IMR-90 (cell line): ENCODE results near the gene FRMD3. TPM values are rescaled to one million over a fixed set of nuclear protein-coding genes. Genes with fewer than 3 reads are reported as not detected.

ENCODE experiments used
- ATAC-seq: fragments of 200-7000 bp; cut with Tn5 transposase; 2 replicates; pipeline ENCODE4 v1.9.1; 2020; ENCODE audit warnings: low read depth, mild to moderate bottlenecking, moderate library complexity
- BruUV-seq: library from RNA; stranded (reverse); fragments of 400-500 nt; replicated peaks from 2 replicates; lab custom pipeline; 2021; lab: Mats Ljungman, UMichigan
- CTCF ChIA-PET: fragments of 300-600 bp; formaldehyde crosslinking; extraction: SDS; loops from one replicate; lab custom pipeline; 2021; ENCODE audit warnings: antibody characterized with exemption; lab: Yijun Ruan, JAX
- POLR2A ChIA-PET: fragments of 300-600 bp; sonication (Branson Sonifier 250); formaldehyde crosslinking; loops from one replicate; lab custom pipeline; 2022; ENCODE audit warnings: antibody characterized with exemption; ENCODE audit not compliant: unreplicated experiment; lab: Charles Lee
- DNase-seq: peaks from one replicate; pipeline ENCODE4 v3.0.0; 2013
- H2AFZ ChIP-seq: replicated peaks from 2 replicates; pipeline ENCODE3; 2013; ENCODE audit warnings: low read length, mild to moderate bottlenecking; ENCODE audit not compliant: poor library complexity
- H2AK5ac ChIP-seq: 2 replicates; pipeline ENCODE4 v1.6.1; 2013; ENCODE audit warnings: low read depth, low read length, inconsistent platforms
- H2AK9ac ChIP-seq: replicated peaks from 2 replicates; pipeline ENCODE3; 2013; ENCODE audit warnings: mild to moderate bottlenecking, low read depth, low read length, moderate library complexity; ENCODE audit not compliant: poor library complexity
- H2BK120ac ChIP-seq: 2 replicates; pipeline ENCODE4 v1.6.1; 2013; ENCODE audit warnings: low read depth, low read length, inconsistent platforms
- H2BK15ac ChIP-seq: 3 replicates; pipeline ENCODE4 v1.6.1; 2013; ENCODE audit warnings: low read depth, low read length, inconsistent platforms
- H2BK20ac ChIP-seq: 2 replicates; pipeline ENCODE4 v1.6.1; 2013; ENCODE audit warnings: low read depth, mild to moderate bottlenecking, inconsistent platforms, low read length, moderate library complexity
- H2BK5ac ChIP-seq: 2 replicates; pipeline ENCODE4 v1.6.1; 2013; ENCODE audit warnings: mild to moderate bottlenecking, low read depth, low read length, inconsistent platforms; ENCODE audit not compliant: poor library complexity, severe bottlenecking
- H3K14ac ChIP-seq: replicated peaks from 2 replicates; pipeline ENCODE4 v1.6.1; 2013; ENCODE audit warnings: low read depth, low read length, inconsistent platforms
- H3K18ac ChIP-seq: 2 replicates; pipeline ENCODE4 v1.6.1; 2013; ENCODE audit warnings: low read depth, low read length, control low read depth
- H3K23ac ChIP-seq: 2 replicates; pipeline ENCODE4 v1.6.1; 2013; ENCODE audit warnings: low read depth, low read length, inconsistent platforms
- H3K27ac ChIP-seq: 2 replicates; pipeline ENCODE4 v1.5.1; 2013; ENCODE audit warnings: mild to moderate bottlenecking, control low read depth, low read length; ENCODE audit not compliant: insufficient read depth
- H3K27me3 ChIP-seq: 2 replicates; pipeline ENCODE4 v1.6.1; 2013; ENCODE audit warnings: low read length; ENCODE audit not compliant: control insufficient read depth, insufficient read depth
- H3K36me3 ChIP-seq: 2 replicates; pipeline ENCODE4 v1.6.1; 2013; ENCODE audit warnings: low read length, mixed read lengths; ENCODE audit not compliant: control insufficient read depth, insufficient read depth
- H3K4ac ChIP-seq: 2 replicates; pipeline ENCODE4 v1.6.1; 2013; ENCODE audit warnings: low read depth, low read length, inconsistent platforms
- H3K4me1 ChIP-seq: 2 replicates; pipeline ENCODE4 v1.6.1; 2013; ENCODE audit warnings: low read length, mixed read lengths; ENCODE audit not compliant: control insufficient read depth, insufficient read depth
- H3K4me2 ChIP-seq: 2 replicates; pipeline ENCODE4 v1.6.1; 2013; ENCODE audit warnings: low read depth, mild to moderate bottlenecking, control low read depth, low read length, moderate library complexity
- H3K4me3 ChIP-seq: 2 replicates; pipeline ENCODE4 v1.5.1; 2013; ENCODE audit warnings: low read depth, mild to moderate bottlenecking, control low read depth, low read length, moderate library complexity; ENCODE audit not compliant: insufficient read depth
- H3K56ac ChIP-seq: 2 replicates; pipeline ENCODE4 v1.6.1; 2013; ENCODE audit warnings: low read length, inconsistent platforms; ENCODE audit not compliant: insufficient read depth; ENCODE audit errors: extremely low read depth
- H3K79me1 ChIP-seq, 2 experiments: 2 replicates each; pipeline ENCODE4 v1.6.1; 2013; ENCODE audit warnings: low read length in 2 of 2, inconsistent platforms in 1 of 2, low read depth in 1 of 2
- H3K9ac ChIP-seq: 2 replicates; pipeline ENCODE4 v1.6.1; 2013; ENCODE audit warnings: low read depth, low read length, control low read depth
- H3K9me1 ChIP-seq: 2 replicates; pipeline ENCODE4 v1.6.1; 2013; ENCODE audit warnings: low read length, inconsistent platforms; ENCODE audit not compliant: insufficient read depth
- H3K9me3 ChIP-seq: 2 replicates; pipeline ENCODE4 v1.6.1; 2013; ENCODE audit warnings: low read length; ENCODE audit not compliant: control insufficient read depth, insufficient read depth
- H4K20me1 ChIP-seq: 2 replicates; pipeline ENCODE4 v1.6.1; 2013; ENCODE audit warnings: low read length, inconsistent platforms; ENCODE audit not compliant: insufficient read depth
- H4K5ac ChIP-seq: 2 replicates; pipeline ENCODE4 v1.6.1; 2013; ENCODE audit warnings: mild to moderate bottlenecking, low read depth, low read length, control low read depth
- H4K8ac ChIP-seq, 2 experiments: 2 replicates each; pipeline ENCODE4 v1.6.1; 2013; ENCODE audit warnings: low read depth in 2 of 2, low read length in 2 of 2, control low read depth in 1 of 2, inconsistent platforms in 1 of 2
- H4K91ac ChIP-seq: 2 replicates; pipeline ENCODE4 v1.6.1; 2013; ENCODE audit warnings: low read depth, low read length, inconsistent platforms; ENCODE audit not compliant: insufficient read depth
- BHLHE40 ChIP-seq: fragments of 150-350 bp; IDR thresholded peaks from 2 replicates; pipeline ENCODE4 v1.6.1; 2016; ENCODE audit warnings: mild to moderate bottlenecking, low read depth, low read length
- CEBPB ChIP-seq: IDR thresholded peaks from 2 replicates; pipeline ENCODE4 v1.6.1; 2012; ENCODE audit warnings: low read depth, low read length, improper control_type of control experiment
- CHD1 ChIP-seq: IDR thresholded peaks from 2 replicates; pipeline ENCODE4 v1.6.1; 2012; ENCODE audit warnings: low read depth, low read length, improper control_type of control experiment
- FOS ChIP-seq: fragments of 150-350 bp; IDR thresholded peaks from 2 replicates; pipeline ENCODE4 v1.6.1; 2016; ENCODE audit warnings: low read depth, low read length
- MAFK ChIP-seq: IDR thresholded peaks from 2 replicates; pipeline ENCODE4 v1.6.1; 2012; ENCODE audit warnings: low read depth, low read length, improper control_type of control experiment
- MAZ ChIP-seq: IDR thresholded peaks from 2 replicates; pipeline ENCODE4 v1.6.1; 2012; ENCODE audit warnings: low read depth, mild to moderate bottlenecking, low read length, improper control_type of control experiment, moderate library complexity, borderline replicate concordance
- MXI1 ChIP-seq: IDR thresholded peaks from 2 replicates; pipeline ENCODE4 v1.6.1; 2012; ENCODE audit warnings: low read depth, mild to moderate bottlenecking, low read length, moderate library complexity, borderline replicate concordance
- NFE2L2 ChIP-seq: fragments of 150-350 bp; IDR thresholded peaks from 2 replicates; pipeline ENCODE4 v1.6.1; 2016; ENCODE audit warnings: low read depth, mild to moderate bottlenecking, low read length
- POLR2A ChIP-seq: IDR thresholded peaks from 2 replicates; pipeline ENCODE4 v1.6.1; 2012; ENCODE audit warnings: mild to moderate bottlenecking, low read depth, low read length
- RAD21 ChIP-seq: IDR thresholded peaks from 2 replicates; pipeline ENCODE4 v1.6.1; 2012; ENCODE audit warnings: low read length, improper control_type of control experiment
- RCOR1 ChIP-seq: IDR thresholded peaks from 2 replicates; pipeline ENCODE4 v1.6.1; 2012; ENCODE audit warnings: mild to moderate bottlenecking, low read length, improper control_type of control experiment; ENCODE audit not compliant: insufficient replicate concordance
- RFX5 ChIP-seq: IDR thresholded peaks from 2 replicates; pipeline ENCODE4 v1.8.0; 2012; ENCODE audit warnings: low read depth, mild to moderate bottlenecking, low read length, moderate library complexity
- SMC3 ChIP-seq: fragments of 150-350 bp; IDR thresholded peaks from 2 replicates; pipeline ENCODE4 v1.6.1; 2016; ENCODE audit warnings: low read depth, mild to moderate bottlenecking, antibody characterized with exemption, low read length, moderate library complexity
- WGBS, 2 experiments: methylation state at CpG; one replicate each; pipeline versions ENCODE4 v1.1.5 to v1.1.7; 2013; ENCODE audit warnings: missing lambda C conversion rate in 2 of 2; ENCODE audit not compliant: insufficient read length in 1 of 2; ENCODE audit errors: extremely low coverage in 2 of 2; 5-methylcytosine and 5-hydroxymethylcytosine counted together
- dilution Hi-C: fragments of 300-500 bp; cut with HindIII; formaldehyde crosslinking; loops from one replicate; pipeline ENCODE4 v1.14.3; 2018; ENCODE audit warnings: low sequenced_read_pairs; ENCODE audit not compliant: unreplicated experiment
- in situ Hi-C: fragments of 300-500 bp; cut with MboI; formaldehyde crosslinking; loops from 3 replicates; pipeline ENCODE4 v1.14.3; 2019; ENCODE audit warnings: low sequenced_read_pairs, inconsistent platforms, mixed read lengths
- intact Hi-C: fragments of 100-400 bp; cut with micrococcal nuclease; formaldehyde crosslinking; loops from 2 replicates; pipeline ENCODE4 v1.10.0; 2022
- polyA plus RNA-seq, 3 experiments: library from polyadenylated mRNA; depleted of rRNA; stranded (reverse); fragments of >200 nt; gene quantifications; 2 replicates each; pipeline ENCODE4 v1.2.3, GENCODE V29; 2012; ENCODE audit warnings: low replicate concordance in 1 of 3
- total RNA-seq: library from RNA; depleted of rRNA; stranded (reverse); fragments of >200 nt; gene quantifications from 2 replicates; pipeline ENCODE4 v1.2.3, GENCODE V29; 2012
- TF ChIP-seq, protein P1 (sequence below): conservative IDR thresholded peaks from 2 replicates; pipeline ENCODE4 v1.5.1; 2012; ENCODE audit warnings: mild to moderate bottlenecking, low read depth, low read length, improper control_type of control experiment
- TF ChIP-seq, protein P2 (sequence below): fragments of 150-350 bp; IDR thresholded peaks from 2 replicates; pipeline ENCODE4 v1.6.1; 2017; ENCODE audit warnings: mild to moderate bottlenecking, antibody characterized with exemption, low read length, low read depth
- TF ChIP-seq, protein P3 (sequence below): fragments of 150-350 bp; IDR thresholded peaks from 2 replicates; pipeline ENCODE4 v1.6.1; 2016; ENCODE audit warnings: low read depth, mild to moderate bottlenecking, low read length, moderate library complexity, borderline replicate concordance

Gene FRMD3
- total and polyA plus RNA-seq, 2 of the 4 experiments (the other 2 are of a cell fraction): 0.02 to 0.18 TPM

- H3K79me1 ChIP-seq: no peaks in the 10 kb centered on the region
- no peak overlapping the region for H3K4ac ChIP-seq
- no peak overlapping the region for H4K5ac ChIP-seq
- H2BK120ac ChIP-seq: no peak overlapping the region
- no peak overlapping the region for H3K56ac ChIP-seq
- no peak for TF ChIP-seq RAD21
- TF ChIP-seq NFE2L2: no peak
- TF ChIP-seq FOS: no peak
- TF ChIP-seq MAFK: no peak
- TF ChIP-seq RCOR1: no peak
- TF ChIP-seq, protein P1, sequence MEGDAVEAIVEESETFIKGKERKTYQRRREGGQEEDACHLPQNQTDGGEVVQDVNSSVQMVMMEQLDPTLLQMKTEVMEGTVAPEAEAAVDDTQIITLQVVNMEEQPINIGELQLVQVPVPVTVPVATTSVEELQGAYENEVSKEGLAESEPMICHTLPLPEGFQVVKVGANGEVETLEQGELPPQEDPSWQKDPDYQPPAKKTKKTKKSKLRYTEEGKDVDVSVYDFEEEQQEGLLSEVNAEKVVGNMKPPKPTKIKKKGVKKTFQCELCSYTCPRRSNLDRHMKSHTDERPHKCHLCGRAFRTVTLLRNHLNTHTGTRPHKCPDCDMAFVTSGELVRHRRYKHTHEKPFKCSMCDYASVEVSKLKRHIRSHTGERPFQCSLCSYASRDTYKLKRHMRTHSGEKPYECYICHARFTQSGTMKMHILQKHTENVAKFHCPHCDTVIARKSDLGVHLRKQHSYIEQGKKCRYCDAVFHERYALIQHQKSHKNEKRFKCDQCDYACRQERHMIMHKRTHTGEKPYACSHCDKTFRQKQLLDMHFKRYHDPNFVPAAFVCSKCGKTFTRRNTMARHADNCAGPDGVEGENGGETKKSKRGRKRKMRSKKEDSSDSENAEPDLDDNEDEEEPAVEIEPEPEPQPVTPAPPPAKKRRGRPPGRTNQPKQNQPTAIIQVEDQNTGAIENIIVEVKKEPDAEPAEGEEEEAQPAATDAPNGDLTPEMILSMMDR: no peak
- no peak for TF ChIP-seq MXI1
- TF ChIP-seq BHLHE40: no peak
- TF ChIP-seq RFX5: no peak
- TF ChIP-seq, protein P2, sequence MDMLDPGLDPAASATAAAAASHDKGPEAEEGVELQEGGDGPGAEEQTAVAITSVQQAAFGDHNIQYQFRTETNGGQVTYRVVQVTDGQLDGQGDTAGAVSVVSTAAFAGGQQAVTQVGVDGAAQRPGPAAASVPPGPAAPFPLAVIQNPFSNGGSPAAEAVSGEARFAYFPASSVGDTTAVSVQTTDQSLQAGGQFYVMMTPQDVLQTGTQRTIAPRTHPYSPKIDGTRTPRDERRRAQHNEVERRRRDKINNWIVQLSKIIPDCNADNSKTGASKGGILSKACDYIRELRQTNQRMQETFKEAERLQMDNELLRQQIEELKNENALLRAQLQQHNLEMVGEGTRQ: no peak
- no peak for TF ChIP-seq MAZ
- no peak for TF ChIP-seq CEBPB
- no peak for TF ChIP-seq SMC3
- TF ChIP-seq CHD1: no peak
- TF ChIP-seq, protein P3, sequence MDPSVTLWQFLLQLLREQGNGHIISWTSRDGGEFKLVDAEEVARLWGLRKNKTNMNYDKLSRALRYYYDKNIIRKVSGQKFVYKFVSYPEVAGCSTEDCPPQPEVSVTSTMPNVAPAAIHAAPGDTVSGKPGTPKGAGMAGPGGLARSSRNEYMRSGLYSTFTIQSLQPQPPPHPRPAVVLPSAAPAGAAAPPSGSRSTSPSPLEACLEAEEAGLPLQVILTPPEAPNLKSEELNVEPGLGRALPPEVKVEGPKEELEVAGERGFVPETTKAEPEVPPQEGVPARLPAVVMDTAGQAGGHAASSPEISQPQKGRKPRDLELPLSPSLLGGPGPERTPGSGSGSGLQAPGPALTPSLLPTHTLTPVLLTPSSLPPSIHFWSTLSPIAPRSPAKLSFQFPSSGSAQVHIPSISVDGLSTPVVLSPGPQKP: no peak
- no peak for TF ChIP-seq POLR2A
- POLR2A ChIA-PET: no interaction called here
- H3K23ac ChIP-seq: no peak overlapping the region
- H3K4me1 ChIP-seq: no peaks in the 10 kb centered on the region
- H4K20me1 ChIP-seq: no peaks in the 10 kb centered on the region
- 75% methylated on average over 2 of the region's 6 CpGs; no CpG with 5 or more reads in 1 of the 2 experiments for WGBS, 2 experiments
- no peak overlapping the region for H2AFZ ChIP-seq
- H3K27me3 ChIP-seq: no peaks in the 10 kb centered on the region
- H2AK9ac ChIP-seq: no peak overlapping the region
- no peak overlapping the region for H2BK15ac ChIP-seq
- H3K9me3 ChIP-seq: peaks cover 2% of the 10 kb centered on the region; the same call in 1 of the 2 replicates
- DNase-seq: no peak
- no peak overlapping the region for H4K91ac ChIP-seq
- no peak for ATAC-seq
- no peaks in the 10 kb centered on the region for H3K9me1 ChIP-seq
- H4K8ac ChIP-seq: no peak overlapping the region
- H3K27ac ChIP-seq: no peak overlapping the region
- dilution Hi-C loops (no loop called here), intact Hi-C loops (no loop called here), in situ Hi-C loops (no loop called here)
- H3K4me2 ChIP-seq: no peak overlapping the region
- CTCF ChIA-PET: no interaction called here
- BruUV-seq: no TSS peak
- no peak overlapping the region for H2BK5ac ChIP-seq
- no peak overlapping the region for H3K14ac ChIP-seq
- H3K36me3 ChIP-seq: no peaks in the 10 kb centered on the region
- no peak overlapping the region for H3K4me3 ChIP-seq
- H2AK5ac ChIP-seq: no peak overlapping the region
- H3K18ac ChIP-seq: no peak overlapping the region
- no peak overlapping the region for H2BK20ac ChIP-seq
- no peak overlapping the region for H3K9ac ChIP-seq
These were observed 299.1 kb downstream of the FRMD3 start for GRCh38 chr9:83238871-83239640.
